ENCODE measurements around the gene NGF.

DNA sequence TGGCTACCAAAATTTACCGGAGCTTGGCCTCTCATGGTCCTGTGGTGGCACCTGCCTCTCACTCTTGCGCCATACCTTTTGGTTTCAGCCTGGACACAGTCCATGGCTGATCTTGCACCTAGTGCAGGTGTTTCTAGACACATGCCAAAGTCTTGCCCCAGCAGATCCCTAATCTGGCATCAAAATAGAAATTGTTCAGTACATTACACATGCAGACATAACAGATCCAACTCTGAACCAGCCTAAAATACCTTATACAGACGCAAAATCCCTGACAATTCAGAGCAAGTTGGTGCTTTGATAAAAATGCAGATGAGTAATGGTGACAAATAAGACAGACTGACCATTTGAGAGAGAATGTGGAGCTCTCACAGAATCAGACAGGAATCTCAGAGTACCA lies 44.1 kb downstream of the NGF start:
- no peak for TF ChIP-seq TAF1 (IDR thresholded peaks at IDR 0.05; ENCODE audit: low read depth, low read length)
- TF ChIP-seq GABPA (IDR thresholded peaks at IDR 0.05; ENCODE audit: borderline replicate concordance, insufficient read depth, low read length), result no peak
- no peak for TF ChIP-seq JUND (IDR thresholded peaks at IDR 0.05; ENCODE audit: low read length)

All from H1 (cell line).